ENCODE measurements around the gene CD74. TPM values are rescaled to one million over a fixed set of nuclear protein-coding genes. Genes with fewer than 3 reads are reported as not detected.

The CD74 gene
- polyA plus RNA-seq, 1 donor from 2014 or later: not detected

DNA sequence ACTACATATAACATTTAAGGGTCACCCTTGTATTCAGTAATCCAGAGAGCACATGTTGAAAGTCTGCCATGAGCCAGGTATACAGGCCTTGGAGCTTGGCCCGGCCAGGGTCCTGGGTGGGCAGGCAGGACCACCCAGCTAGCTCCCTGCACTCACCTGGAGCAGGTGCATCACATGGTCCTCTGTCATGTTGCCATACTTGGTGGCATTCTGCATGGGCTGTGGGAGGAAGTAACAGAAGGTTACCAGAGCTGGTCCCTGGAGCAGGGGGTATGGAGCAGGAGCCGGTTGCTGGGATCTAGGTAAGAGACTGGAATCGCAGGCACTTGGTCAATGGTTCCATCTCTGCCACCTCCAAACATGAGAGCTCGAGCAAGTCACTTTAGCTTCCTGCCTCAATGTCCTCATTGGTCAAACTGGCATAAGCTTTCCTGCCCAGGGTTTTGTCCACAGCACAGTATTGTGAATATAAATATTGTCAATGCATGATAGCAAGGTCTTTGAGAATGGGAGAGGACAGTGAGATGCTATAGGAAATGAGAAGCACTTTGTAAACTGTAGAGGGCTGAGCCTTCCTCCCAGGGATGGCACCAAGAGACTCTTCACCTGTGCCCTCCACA, 6.5 kb downstream of the CD74 start:
- Histone ChIP-seq H3K4me2 (ENCODE audit: low read length) (no peak overlapping the region), H3K4me3 (ENCODE audit: low read length) (no peak overlapping the region), H3K9me3 (ENCODE audit: low read length) (no peaks in the 10 kb centered on the region), H2AFZ (ENCODE audit: low read depth, low read length) (no peak overlapping the region), H3K9ac (ENCODE audit: low read length) (no peak overlapping the region), H3K36me3 (ENCODE audit: insufficient read depth, low read length) (no peaks in the 10 kb centered on the region), H3K27me3 (ENCODE audit: insufficient read depth, low read depth, low read length) (no peaks in the 10 kb centered on the region), H3F3A (ENCODE audit: insufficient read depth, low read length, poor library complexity, severe bottlenecking) (no peaks in the 10 kb centered on the region), H3K27ac (ENCODE audit: low read length) (no peak overlapping the region), H4K20me1 (ENCODE audit: insufficient read depth) (no peaks in the 10 kb centered on the region), H3K9me2 (ENCODE audit: insufficient read depth, low read length) (no peaks in the 10 kb centered on the region), H3K79me2 (replicated peaks; ENCODE audit: insufficient read depth, low read length) (no peaks in the 10 kb centered on the region)
- TF ChIP-seq, protein P1, sequence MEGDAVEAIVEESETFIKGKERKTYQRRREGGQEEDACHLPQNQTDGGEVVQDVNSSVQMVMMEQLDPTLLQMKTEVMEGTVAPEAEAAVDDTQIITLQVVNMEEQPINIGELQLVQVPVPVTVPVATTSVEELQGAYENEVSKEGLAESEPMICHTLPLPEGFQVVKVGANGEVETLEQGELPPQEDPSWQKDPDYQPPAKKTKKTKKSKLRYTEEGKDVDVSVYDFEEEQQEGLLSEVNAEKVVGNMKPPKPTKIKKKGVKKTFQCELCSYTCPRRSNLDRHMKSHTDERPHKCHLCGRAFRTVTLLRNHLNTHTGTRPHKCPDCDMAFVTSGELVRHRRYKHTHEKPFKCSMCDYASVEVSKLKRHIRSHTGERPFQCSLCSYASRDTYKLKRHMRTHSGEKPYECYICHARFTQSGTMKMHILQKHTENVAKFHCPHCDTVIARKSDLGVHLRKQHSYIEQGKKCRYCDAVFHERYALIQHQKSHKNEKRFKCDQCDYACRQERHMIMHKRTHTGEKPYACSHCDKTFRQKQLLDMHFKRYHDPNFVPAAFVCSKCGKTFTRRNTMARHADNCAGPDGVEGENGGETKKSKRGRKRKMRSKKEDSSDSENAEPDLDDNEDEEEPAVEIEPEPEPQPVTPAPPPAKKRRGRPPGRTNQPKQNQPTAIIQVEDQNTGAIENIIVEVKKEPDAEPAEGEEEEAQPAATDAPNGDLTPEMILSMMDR (IDR thresholded peaks at IDR 0.05; ENCODE audit: poor library complexity, severe bottlenecking): no peak
- TF ChIP-seq TAF1 (IDR thresholded peaks at IDR 0.05; ENCODE audit: low read depth): no peak
- no peak for TF ChIP-seq EP300 (conservative IDR thresholded peaks at IDR 0.05; ENCODE audit: poor library complexity, severe bottlenecking)
- TF ChIP-seq RAD21 (conservative IDR thresholded peaks at IDR 0.05): no peak
- no peak for TF ChIP-seq POLR2AphosphoS5 (IDR thresholded peaks at IDR 0.05)
- no peak for TF ChIP-seq EZH2 (IDR thresholded peaks at IDR 0.05; ENCODE audit: borderline replicate concordance, insufficient read depth, low read length, poor library complexity, severe bottlenecking)
- TF ChIP-seq MXI1 (conservative IDR thresholded peaks at IDR 0.05; ENCODE audit: poor library complexity, severe bottlenecking): no peak
- TF ChIP-seq SMC3 (conservative IDR thresholded peaks at IDR 0.05; ENCODE audit: poor library complexity): no peak
- TF ChIP-seq, protein P2, sequence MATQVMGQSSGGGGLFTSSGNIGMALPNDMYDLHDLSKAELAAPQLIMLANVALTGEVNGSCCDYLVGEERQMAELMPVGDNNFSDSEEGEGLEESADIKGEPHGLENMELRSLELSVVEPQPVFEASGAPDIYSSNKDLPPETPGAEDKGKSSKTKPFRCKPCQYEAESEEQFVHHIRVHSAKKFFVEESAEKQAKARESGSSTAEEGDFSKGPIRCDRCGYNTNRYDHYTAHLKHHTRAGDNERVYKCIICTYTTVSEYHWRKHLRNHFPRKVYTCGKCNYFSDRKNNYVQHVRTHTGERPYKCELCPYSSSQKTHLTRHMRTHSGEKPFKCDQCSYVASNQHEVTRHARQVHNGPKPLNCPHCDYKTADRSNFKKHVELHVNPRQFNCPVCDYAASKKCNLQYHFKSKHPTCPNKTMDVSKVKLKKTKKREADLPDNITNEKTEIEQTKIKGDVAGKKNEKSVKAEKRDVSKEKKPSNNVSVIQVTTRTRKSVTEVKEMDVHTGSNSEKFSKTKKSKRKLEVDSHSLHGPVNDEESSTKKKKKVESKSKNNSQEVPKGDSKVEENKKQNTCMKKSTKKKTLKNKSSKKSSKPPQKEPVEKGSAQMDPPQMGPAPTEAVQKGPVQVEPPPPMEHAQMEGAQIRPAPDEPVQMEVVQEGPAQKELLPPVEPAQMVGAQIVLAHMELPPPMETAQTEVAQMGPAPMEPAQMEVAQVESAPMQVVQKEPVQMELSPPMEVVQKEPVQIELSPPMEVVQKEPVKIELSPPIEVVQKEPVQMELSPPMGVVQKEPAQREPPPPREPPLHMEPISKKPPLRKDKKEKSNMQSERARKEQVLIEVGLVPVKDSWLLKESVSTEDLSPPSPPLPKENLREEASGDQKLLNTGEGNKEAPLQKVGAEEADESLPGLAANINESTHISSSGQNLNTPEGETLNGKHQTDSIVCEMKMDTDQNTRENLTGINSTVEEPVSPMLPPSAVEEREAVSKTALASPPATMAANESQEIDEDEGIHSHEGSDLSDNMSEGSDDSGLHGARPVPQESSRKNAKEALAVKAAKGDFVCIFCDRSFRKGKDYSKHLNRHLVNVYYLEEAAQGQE (IDR thresholded peaks at IDR 0.05; ENCODE audit: borderline replicate concordance): no peak

DNA sequence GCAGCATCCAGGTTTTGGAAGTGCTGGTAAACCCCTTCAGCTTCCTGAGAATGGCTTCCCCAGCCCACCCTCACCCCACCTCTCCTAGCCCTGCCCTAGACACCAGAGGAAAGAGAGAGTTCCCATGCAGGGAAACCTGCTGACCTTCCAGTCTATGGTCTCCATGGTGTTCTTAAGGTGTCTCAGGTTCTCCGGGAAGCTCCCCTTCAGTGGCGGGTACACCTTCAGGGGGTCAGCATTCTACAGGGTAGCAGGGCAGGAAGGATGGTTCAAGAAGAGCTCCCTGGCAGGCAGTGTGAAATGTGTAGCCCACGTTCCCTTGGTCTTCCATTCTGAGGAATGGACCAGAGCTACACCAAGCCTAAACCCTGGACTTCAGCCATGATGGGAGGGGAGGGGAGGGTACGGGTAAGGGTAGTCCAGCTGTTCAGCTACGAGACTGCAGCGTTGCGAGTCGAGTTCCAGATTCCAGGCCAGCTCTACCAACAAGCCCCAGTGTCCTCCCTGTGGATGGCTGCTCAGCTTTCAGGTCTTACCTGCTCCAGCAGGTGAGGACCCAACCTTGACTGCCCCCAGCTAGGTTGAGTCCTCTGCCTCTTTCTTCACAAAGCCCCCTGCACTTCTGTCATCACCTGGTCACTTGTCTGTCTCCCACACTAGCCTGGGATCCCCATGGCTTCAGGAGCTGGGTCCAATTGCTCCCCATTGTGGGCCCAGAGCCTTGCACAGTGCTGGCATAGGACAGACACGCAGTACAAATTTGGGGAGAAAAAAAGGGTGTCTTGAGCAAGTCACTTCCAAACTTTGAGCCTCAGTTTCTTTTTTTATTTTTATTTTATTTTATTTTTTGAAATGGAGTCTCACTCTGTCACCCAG, 7.5 kb downstream of the CD74 start:
- H3K4me3 ChIP-seq (ENCODE audit: low read length): no peak overlapping the region
- H3K9me3 ChIP-seq (ENCODE audit: low read length): no peaks in the 10 kb centered on the region
- no peaks in the 10 kb centered on the region for H3K9me2 ChIP-seq (ENCODE audit: insufficient read depth, low read length)
- H3K27ac ChIP-seq (ENCODE audit: low read length): no peak overlapping the region
- H2AFZ ChIP-seq (ENCODE audit: low read depth, low read length): no peak overlapping the region
- no peaks in the 10 kb centered on the region for H3K27me3 ChIP-seq (ENCODE audit: insufficient read depth, low read depth, low read length)
- TF ChIP-seq, protein P1 (IDR thresholded peaks at IDR 0.05; ENCODE audit: poor library complexity, severe bottlenecking): no peak
- TF ChIP-seq EZH2 (IDR thresholded peaks at IDR 0.05; ENCODE audit: borderline replicate concordance, insufficient read depth, low read length, poor library complexity, severe bottlenecking) (no peak), SMC3 (conservative IDR thresholded peaks at IDR 0.05; ENCODE audit: poor library complexity) (no peak), TAF1 (IDR thresholded peaks at IDR 0.05; ENCODE audit: low read depth) (no peak), MXI1 (conservative IDR thresholded peaks at IDR 0.05; ENCODE audit: poor library complexity, severe bottlenecking) (no peak), POLR2AphosphoS5 (IDR thresholded peaks at IDR 0.05) (no peak)
- no peak overlapping the region for H3K4me2 ChIP-seq (ENCODE audit: low read length)
- H3K9ac ChIP-seq (ENCODE audit: low read length): no peak overlapping the region
- H4K20me1 ChIP-seq (ENCODE audit: insufficient read depth): no peaks in the 10 kb centered on the region
- H3F3A ChIP-seq (ENCODE audit: insufficient read depth, low read length, poor library complexity, severe bottlenecking): no peaks in the 10 kb centered on the region
- H3K36me3 ChIP-seq (ENCODE audit: insufficient read depth, low read length): no peaks in the 10 kb centered on the region
- H3K79me2 ChIP-seq (replicated peaks; ENCODE audit: insufficient read depth, low read length): no peaks in the 10 kb centered on the region

All from neural cell (in vitro differentiated cells).